Measurements from ENCODE around the gene CGREF1. TPM values are rescaled to one million over a fixed set of nuclear protein-coding genes. Genes with fewer than 3 reads are reported as not detected.

CGREF1 gene
- polyA plus RNA-seq, 1 of the 3 experiments (the other 2 are of a cell fraction) = 18.3 TPM

DNA sequence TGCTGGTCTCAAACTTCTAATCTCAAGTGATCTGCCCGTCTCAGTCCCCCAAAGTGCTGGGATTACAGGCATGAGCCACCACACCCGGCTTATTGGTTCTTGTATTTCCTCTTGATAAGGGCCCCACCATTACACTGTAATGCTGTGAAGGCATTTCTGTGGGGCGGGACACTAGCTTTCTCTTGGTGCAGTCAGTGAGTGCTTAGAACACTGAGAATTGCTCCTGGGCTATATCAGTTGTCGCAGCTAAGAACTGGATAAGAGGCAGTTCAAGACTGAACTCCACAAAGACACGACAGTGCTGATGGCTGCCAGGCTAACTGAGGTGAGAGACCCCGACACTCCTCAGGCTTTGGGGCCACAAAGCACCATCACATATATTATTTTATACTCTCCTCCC, 30.3 kb downstream of the CGREF1 start (continued):
- TF ChIP-seq IRF3 (IDR thresholded peaks at IDR 0.05; ENCODE audit: low read depth, low read length) (no peak), TAF1 (IDR thresholded peaks at IDR 0.05; ENCODE audit: borderline replicate concordance, low read depth, low read length) (no peak), REST (IDR thresholded peaks at IDR 0.05; ENCODE audit: low read depth, low read length) (no peak)

DNA sequence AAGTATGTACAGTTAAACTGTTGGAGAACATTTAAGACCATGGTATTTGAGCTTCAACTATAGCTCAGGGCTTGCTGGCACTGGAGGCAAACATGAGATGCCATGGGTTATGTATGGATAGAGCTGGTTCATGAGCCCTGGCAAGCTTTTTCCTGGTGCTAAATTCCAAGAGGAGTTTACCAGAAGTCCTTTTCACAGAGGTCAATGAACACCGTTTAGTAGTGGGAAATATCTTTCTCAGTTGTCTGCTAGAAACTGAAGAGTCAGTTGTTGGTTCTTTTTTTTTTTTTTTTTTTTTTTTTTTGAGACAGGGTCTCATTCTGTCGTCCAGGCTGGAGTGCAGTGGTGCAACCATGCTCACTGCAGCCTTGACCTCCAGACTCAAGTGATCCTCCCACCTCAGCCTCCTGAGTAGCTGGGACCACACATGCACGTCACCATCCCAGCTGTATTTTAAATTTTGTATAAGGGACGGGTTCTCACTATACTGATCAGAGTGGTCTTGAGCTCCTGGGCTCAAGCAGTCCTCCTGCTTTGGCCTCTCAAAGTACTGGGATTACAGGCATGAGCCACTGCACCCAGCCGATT, 31.0 kb downstream of the CGREF1 start:
- Histone ChIP-seq H3K27me3 (ENCODE audit: insufficient read depth) (no peaks in the 10 kb centered on the region), H3K79me2 (ENCODE audit: insufficient read depth) (no peaks in the 10 kb centered on the region), H3K4me1 (ENCODE audit: control insufficient read depth in 1 of 2, insufficient read depth in 2 of 2, low read depth in 1 of 2, low read length in 1 of 2) (peaks cover 6 to 32% of the 10 kb centered on the region in 2 experiments; a peak in 3 of 4 replicates), H3K9me2 (no peaks in the 10 kb centered on the region), H2AFZ (ENCODE audit: low read depth) (no peak overlapping the region), H4K20me1 (ENCODE audit: insufficient read depth) (peaks cover 8% of the 10 kb centered on the region; the same call in 1 of the 2 replicates), H3K9ac (no peak overlapping the region), H3K9me3 (no peaks in the 10 kb centered on the region), H3K27ac (ENCODE audit: low read depth in 2 of 2, low read length in 1 of 2) (no peak overlapping the region), H3K4me2 (0 out of 2 replicates have a peak overlapping the region, but pooled peaks have one; percentile 89), H3K4me3 (ENCODE audit: low read depth in 2 of 2, low read length in 1 of 2) (peak overlapping the region in 1 of 2 experiments; percentile 75; a peak in 1 of 4 replicates), H3K36me3 (replicated peaks in 1 of 2; ENCODE audit: control insufficient read depth in 1 of 2, insufficient read depth in 2 of 2, low read length in 1 of 2) (peaks cover 0 to 22% of the 10 kb centered on the region in 2 experiments), H3F3A (replicated peaks; ENCODE audit: insufficient read depth) (peaks cover 7% of the 10 kb centered on the region)
- TF ChIP-seq EP300 (IDR thresholded peaks at IDR 0.05; ENCODE audit: borderline replicate concordance in 1 of 2, low read depth in 1 of 2, low read length in 1 of 2) = no peak
- TF ChIP-seq MEF2A (IDR thresholded peaks at IDR 0.05; ENCODE audit: borderline replicate concordance, low read depth) = no peak
- no peak for TF ChIP-seq NFIC (IDR thresholded peaks at IDR 0.05; ENCODE audit: borderline replicate concordance)
- no peak for TF ChIP-seq REST (IDR thresholded peaks at IDR 0.05; ENCODE audit: low read depth, low read length)
- TF ChIP-seq FOSL2 (IDR thresholded peaks at IDR 0.05; ENCODE audit: borderline replicate concordance, low read depth) = no peak
- TF ChIP-seq NRF1 (IDR thresholded peaks at IDR 0.05; ENCODE audit: low read depth, low read length) = no peak
- TF ChIP-seq ELF1 (IDR thresholded peaks at IDR 0.05) = no peak
- no peak for TF ChIP-seq POLR2AphosphoS5 (IDR thresholded peaks at IDR 0.05; ENCODE audit: low read depth, low read length)
- TF ChIP-seq, protein P1, sequence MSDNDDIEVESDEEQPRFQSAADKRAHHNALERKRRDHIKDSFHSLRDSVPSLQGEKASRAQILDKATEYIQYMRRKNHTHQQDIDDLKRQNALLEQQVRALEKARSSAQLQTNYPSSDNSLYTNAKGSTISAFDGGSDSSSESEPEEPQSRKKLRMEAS (IDR thresholded peaks at IDR 0.05; ENCODE audit: low read depth) = no peak
- 86% methylated on average over 5 of the region's 5 CpGs for WGBS (ENCODE audit: low lambda C conversion rate)
- CTCF ChIA-PET = interaction anchor here (0.6 to 14.6 kb wide), 26 partner anchors 9 to 288 kb away, joined by 3 to 227 read pairs (median 3); partner anchors contain the start of genes AGBL5 and OST4
- POLR2A ChIA-PET = interaction anchor here (0.6 to 4.8 kb wide), 14 partner anchors 9 to 215 kb away, joined by 3 to 36 read pairs (median 4); partner anchors contain the start of genes AGBL5, EMILIN1, OST4 and PREB
- no peak for DNase-seq

Measured in SK-N-SH (cell line).